Activated naive CD4-positive, alpha-beta T cell treated with anti-CD3 and anti-CD28 coated beads for 36 hours (primary cell): ENCODE measurements around the gene TYW3. TPM values are rescaled to one million over a fixed set of nuclear protein-coding genes. Genes with fewer than 3 reads are reported as not detected.
"Not testable (repeated sequence)": the region's sequence is repeated elsewhere in the genome, so short reads cannot be mapped to it uniquely, and the experiment has no call there.

ENCODE experiments used
- CTCF ChIA-PET: fragments of 350-600 bp; sonication (Branson Sonifier 250); formaldehyde crosslinking; loops from one replicate; lab custom pipeline; 2021; ENCODE audit warnings: antibody characterized with exemption; lab: Charles Lee
- DNase-seq: peaks from one replicate; pipeline ENCODE4 v3.0.0-alpha.2; 2020
- H3K27ac Mint-ChIP-seq: one replicate; pipeline ENCODE4 v1.8.0; 2021; ENCODE audit warnings: mild to moderate bottlenecking, mixed read lengths
- H3K27me3 Mint-ChIP-seq: one replicate; pipeline ENCODE4 v1.8.0; 2021; ENCODE audit warnings: low read depth, mixed read lengths
- H3K36me3 Mint-ChIP-seq: one replicate; pipeline ENCODE4 v1.8.0; 2021; ENCODE audit warnings: low read depth, mixed read lengths
- H3K4me1 Mint-ChIP-seq: one replicate; pipeline ENCODE4 v1.8.0; 2021; ENCODE audit warnings: low read depth, mixed read lengths
- H3K4me3 Mint-ChIP-seq: one replicate; pipeline ENCODE4 v1.8.0; 2021; ENCODE audit warnings: mild to moderate bottlenecking, moderate library complexity, mixed read lengths
- H3K9me3 Mint-ChIP-seq: one replicate; pipeline ENCODE4 v1.8.0; 2021; ENCODE audit warnings: mixed read lengths
- intact Hi-C: fragments of 100-400 bp; cut with micrococcal nuclease; formaldehyde crosslinking; loops from one replicate; pipeline ENCODE4 v1.15.1; 2023
- total RNA-seq, 2 experiments: library from RNA; stranded (reverse); gene quantifications; one replicate each; pipeline ENCODE4 v1.2.3, GENCODE V29; 2021

Gene TYW3
- total RNA-seq, 2 experiments from 2014 or later, result 27.9 to 30.9 TPM

GRCh38 chr1:74732071-74732946 is 643 bp upstream of the TYW3 start:
- not testable (repeated sequence) for H3K9me3 Mint-ChIP-seq, H3K27me3 Mint-ChIP-seq
- H3K27ac Mint-ChIP-seq, result peak overlapping the region; percentile 94
- H3K36me3 Mint-ChIP-seq, result peaks cover 15% of the 10 kb centered on the region
- peak; percentile 63 for DNase-seq
- CTCF ChIA-PET, result interaction anchor here (0.6 to 4.0 kb wide), 5 partner anchors 10 to 397 kb away, joined by 3 to 25 read pairs (median 4); no protein-coding TSS in a partner anchor
- peak overlapping the region; percentile 89 for H3K4me3 Mint-ChIP-seq
- intact Hi-C loops, result loop anchor here (10.0 kb wide), 1 partner anchor 992 kb away; the partner anchor contains the start of gene ACADM
- H3K4me1 Mint-ChIP-seq, result peaks cover 34% of the 10 kb centered on the region

DNA sequence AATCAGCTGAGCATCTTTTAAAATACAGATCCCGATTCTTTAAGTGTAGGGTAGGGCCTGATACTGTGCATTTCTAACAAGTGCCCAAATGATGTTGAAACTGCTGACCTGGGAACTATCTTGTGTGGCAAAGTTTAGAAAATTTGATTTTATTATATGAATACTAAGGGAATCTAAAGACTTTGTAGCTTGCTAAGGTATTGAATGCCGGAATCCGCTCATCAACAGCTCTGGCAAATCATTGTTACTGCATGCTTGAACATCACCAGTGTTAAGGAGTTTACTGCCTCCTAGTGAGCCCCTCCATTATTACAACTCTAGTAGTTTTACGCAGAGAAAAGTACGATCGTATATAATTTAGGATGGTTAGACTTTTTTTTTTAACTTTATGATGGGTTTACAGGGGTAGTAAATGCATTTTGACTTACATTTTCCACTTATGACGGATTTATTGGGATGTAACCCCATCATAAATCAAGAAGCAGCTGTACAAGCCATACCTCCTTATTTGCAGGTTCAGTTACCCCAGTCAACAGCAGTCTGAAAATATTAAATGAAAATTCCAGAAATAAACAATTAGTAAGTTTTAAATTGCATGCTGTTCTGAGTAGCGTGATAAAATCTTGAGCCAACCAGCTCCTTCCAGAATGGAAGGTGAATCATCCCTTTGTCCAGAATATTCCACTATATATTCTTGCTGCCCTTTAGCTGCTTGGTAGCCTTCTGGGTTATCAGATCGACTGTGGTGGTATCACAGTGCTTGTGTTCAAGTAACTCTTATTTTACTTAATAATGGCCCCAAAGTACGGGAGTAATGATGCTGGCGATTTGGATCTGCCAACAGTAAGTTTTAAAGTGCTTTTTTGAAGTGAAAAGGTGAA is 892 bp downstream of the TYW3 start:
- peak; percentile 49 for DNase-seq
- peaks cover 21% of the 10 kb centered on the region for H3K36me3 Mint-ChIP-seq

GRCh38 chr1:74737333-74737732 is 4.4 kb downstream of the TYW3 start:
- Mint-ChIP-seq H3K27me3 (no peaks in the 10 kb centered on the region), H3K9me3 (peaks cover 6% of the 10 kb centered on the region), H3K4me1 (peaks cover 24% of the 10 kb centered on the region), H3K36me3 (peaks cover 50% of the 10 kb centered on the region), H3K27ac (no peak overlapping the region), H3K4me3 (no peak overlapping the region)
- CTCF ChIA-PET, result interaction anchor here (1.0 kb wide), 1 partner anchor 48 kb away, joined by 4 read pairs; no protein-coding TSS in a partner anchor
- intact Hi-C loops, result loop anchor here (10.0 kb wide), 1 partner anchor 987 kb away; the partner anchor contains the start of gene ACADM
- no peak for DNase-seq

More for the DNA sequence above, 892 bp downstream of the TYW3 start:
- intact Hi-C loops, result loop anchor here (1.0 to 10.0 kb wide), 7 partner anchors 30 to 1052 kb away; partner anchors contain the start of genes ACADM, FPGT, LRRIQ3 and RABGGTB
- peak overlapping the region; percentile 89 for H3K4me3 Mint-ChIP-seq
- no peaks in the 10 kb centered on the region for H3K9me3 Mint-ChIP-seq
- peak overlapping the region; percentile 94 for H3K27ac Mint-ChIP-seq
- H3K4me1 Mint-ChIP-seq, result peaks cover 37% of the 10 kb centered on the region
- CTCF ChIA-PET, result interaction anchor here (0.7 to 4.0 kb wide), 18 partner anchors 9 to 1997 kb away, joined by 3 to 25 read pairs (median 4); no protein-coding TSS in a partner anchor
- H3K27me3 Mint-ChIP-seq, result no peaks in the 10 kb centered on the region

- CTCF ChIA-PET, result interaction anchor here (1.3 kb wide), 1 partner anchor 11 kb away, joined by 3 read pairs; no protein-coding TSS in a partner anchor
- H3K4me1 Mint-ChIP-seq, H3K27ac Mint-ChIP-seq, H3K4me3 Mint-ChIP-seq, H3K27me3 Mint-ChIP-seq, intact Hi-C loops, DNase-seq: not testable (repeated sequence)
- Mint-ChIP-seq H3K9me3 (peaks cover 11% of the 10 kb centered on the region), H3K36me3 (peaks cover 74% of the 10 kb centered on the region)
These were observed 7.5 kb downstream of the TYW3 start for GRCh38 chr1:74740307-74740980.

- H3K36me3 Mint-ChIP-seq, result peaks cover 72% of the 10 kb centered on the region
- H3K4me1 Mint-ChIP-seq, H3K4me3 Mint-ChIP-seq, CTCF ChIA-PET, H3K27ac Mint-ChIP-seq, intact Hi-C loops, H3K27me3 Mint-ChIP-seq, DNase-seq, H3K9me3 Mint-ChIP-seq: not testable (repeated sequence)
These were observed 12.3 kb downstream of the TYW3 start for GRCh38 chr1:74745247-74745646.

DNA sequence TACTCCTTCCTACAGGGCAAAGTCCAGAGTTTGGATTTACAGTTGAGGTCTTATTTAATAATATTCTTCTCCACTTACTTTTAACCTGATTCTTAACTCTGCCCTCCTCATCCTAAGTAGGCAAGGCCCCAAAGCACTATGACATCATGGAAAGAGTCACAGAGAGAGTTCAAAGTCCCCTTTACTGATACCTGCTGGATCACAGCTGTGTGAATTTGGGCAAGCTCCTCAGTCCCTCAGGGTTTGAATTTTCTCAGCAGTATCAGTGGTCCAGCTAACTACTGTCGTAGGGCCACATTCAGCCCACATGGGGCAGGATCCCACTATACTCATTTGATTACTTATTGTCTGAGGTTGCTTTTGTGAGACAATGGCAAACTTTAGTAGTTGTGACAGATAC is 16.0 kb downstream of the TYW3 start:
- H3K27me3 Mint-ChIP-seq, result no peaks in the 10 kb centered on the region
- no peak for DNase-seq
- peaks cover 5% of the 10 kb centered on the region for H3K4me1 Mint-ChIP-seq
- CTCF ChIA-PET, result no interaction called here
- no peak overlapping the region for H3K4me3 Mint-ChIP-seq
- H3K36me3 Mint-ChIP-seq, result peaks cover 58% of the 10 kb centered on the region
- H3K27ac Mint-ChIP-seq, result no peak overlapping the region
- H3K9me3 Mint-ChIP-seq, result peaks cover 5% of the 10 kb centered on the region
- intact Hi-C loops, result no loop called here

DNA sequence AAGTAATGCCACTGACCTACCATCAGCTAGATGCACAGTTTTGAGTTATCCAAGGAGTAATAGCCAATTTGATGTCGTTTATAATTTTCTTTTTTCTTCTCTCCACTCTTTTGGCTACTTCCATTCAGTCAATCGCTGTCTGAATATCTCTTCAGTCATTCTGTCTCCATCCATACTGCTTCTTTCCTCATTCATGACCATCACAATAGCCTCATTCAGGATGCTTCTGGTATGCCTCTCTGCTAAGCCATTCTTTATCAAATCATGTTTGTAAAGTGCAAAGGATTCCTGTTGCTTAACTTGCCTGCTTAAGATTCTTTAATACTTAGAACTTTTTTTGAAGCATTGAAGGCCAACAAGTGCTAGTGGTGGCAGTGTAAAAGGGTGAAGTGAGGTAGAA is 20.2 kb downstream of the TYW3 start:
- peaks cover 7% of the 10 kb centered on the region for H3K9me3 Mint-ChIP-seq
- H3K36me3 Mint-ChIP-seq, result peaks cover 67% of the 10 kb centered on the region
- no peak for DNase-seq
- H3K27ac Mint-ChIP-seq, result no peak overlapping the region
- CTCF ChIA-PET, result no interaction called here
- no peaks in the 10 kb centered on the region for H3K27me3 Mint-ChIP-seq
- intact Hi-C loops, result no loop called here
- peaks cover 14% of the 10 kb centered on the region for H3K4me1 Mint-ChIP-seq
- no peak overlapping the region for H3K4me3 Mint-ChIP-seq

GRCh38 chr1:74755475-74755874 is 22.5 kb downstream of the TYW3 start:
- peaks cover 14% of the 10 kb centered on the region for H3K4me1 Mint-ChIP-seq
- CTCF ChIA-PET, result no interaction called here
- H3K27ac Mint-ChIP-seq, result peak overlapping the region; percentile 10
- peaks cover 7% of the 10 kb centered on the region for H3K9me3 Mint-ChIP-seq
- H3K4me3 Mint-ChIP-seq, result no peak overlapping the region
- DNase-seq, result no peak
- no peaks in the 10 kb centered on the region for H3K27me3 Mint-ChIP-seq
- peaks cover 73% of the 10 kb centered on the region for H3K36me3 Mint-ChIP-seq
- intact Hi-C loops, result no loop called here

- H3K27ac Mint-ChIP-seq, H3K4me3 Mint-ChIP-seq, H3K9me3 Mint-ChIP-seq, DNase-seq, intact Hi-C loops, CTCF ChIA-PET, H3K27me3 Mint-ChIP-seq: not testable (repeated sequence)
- Mint-ChIP-seq H3K36me3 (peaks cover 78% of the 10 kb centered on the region), H3K4me1 (peaks cover 14% of the 10 kb centered on the region)
These were observed 23.7 kb downstream of the TYW3 start for GRCh38 chr1:74756650-74757049.

DNA sequence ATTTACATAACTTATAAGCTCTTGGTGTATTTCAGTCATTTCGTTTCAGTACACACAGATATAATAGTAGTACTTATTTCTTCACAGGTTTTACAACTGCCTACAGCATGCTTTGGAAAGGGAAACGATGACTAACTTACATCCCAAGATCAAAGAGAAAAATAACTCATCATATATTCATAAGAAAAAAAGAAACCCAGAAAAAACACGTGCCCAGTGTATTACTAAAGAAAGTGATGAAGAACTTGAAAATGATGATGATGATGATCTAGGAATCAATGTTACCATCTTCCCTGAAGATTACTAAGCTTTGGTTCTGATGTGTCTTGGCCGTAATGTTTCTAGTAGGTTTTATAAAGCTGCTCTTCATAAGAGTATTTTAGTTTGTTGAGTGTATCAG is 30.9 kb downstream of the TYW3 start:
- peaks cover 18% of the 10 kb centered on the region for H3K4me1 Mint-ChIP-seq
- DNase-seq, result no peak
- H3K27ac Mint-ChIP-seq, result peak overlapping the region; percentile 47
- CTCF ChIA-PET, result interaction anchor here (1.0 kb wide), 3 partner anchors 8 to 439 kb away, joined by 3 to 5 read pairs (median 3); no protein-coding TSS in a partner anchor
- H3K4me3 Mint-ChIP-seq, result no peak overlapping the region
- no peaks in the 10 kb centered on the region for H3K9me3 Mint-ChIP-seq
- H3K36me3 Mint-ChIP-seq, result peaks cover 45% of the 10 kb centered on the region
- intact Hi-C loops, result loop anchor here (1.0 to 10.0 kb wide), 6 partner anchors 31 to 1311 kb away; partner anchors contain the start of genes ACADM, CRYZ, FPGT and LRRIQ3
- H3K27me3 Mint-ChIP-seq, result no peaks in the 10 kb centered on the region

- Mint-ChIP-seq H3K27ac (no peak overlapping the region), H3K27me3 (no peaks in the 10 kb centered on the region), H3K36me3 (peaks cover 24% of the 10 kb centered on the region), H3K4me3 (no peak overlapping the region), H3K4me1 (peaks cover 18% of the 10 kb centered on the region), H3K9me3 (no peaks in the 10 kb centered on the region)
- intact Hi-C loops, result loop anchor here (10.0 kb wide), 3 partner anchors 572 to 1308 kb away; partner anchors contain the start of genes ACADM, FPGT, LRRIQ3 and ST6GALNAC3
- no peak for DNase-seq
- CTCF ChIA-PET, result interaction anchor here (0.9 kb wide), 1 partner anchor 437 kb away, joined by 4 read pairs; no protein-coding TSS in a partner anchor
These were observed 33.6 kb downstream of the TYW3 start for GRCh38 chr1:74766579-74766978.
